ENCODE results near the gene ATP9B.

DNA sequence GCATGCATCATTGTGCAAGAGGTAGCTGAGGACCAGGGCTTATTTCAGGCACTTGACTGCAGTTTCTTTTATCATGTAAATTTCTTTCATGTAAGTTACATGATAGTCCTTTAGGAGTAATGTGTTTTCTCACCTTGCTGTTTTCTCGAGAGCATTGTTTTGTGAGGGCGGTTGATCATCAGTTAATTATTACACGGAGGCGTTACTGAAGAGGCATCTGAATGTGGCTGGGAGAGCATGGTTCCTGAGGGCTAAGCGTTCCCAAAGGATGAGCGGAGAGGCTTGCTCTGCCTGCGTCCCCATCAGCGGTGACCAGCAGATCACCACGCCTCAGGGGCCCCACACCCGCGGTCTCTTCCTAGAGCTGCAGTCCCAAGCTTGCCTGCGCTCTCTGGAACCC, 170.4 kb downstream of the ATP9B start:
- TF ChIP-seq, protein P1, sequence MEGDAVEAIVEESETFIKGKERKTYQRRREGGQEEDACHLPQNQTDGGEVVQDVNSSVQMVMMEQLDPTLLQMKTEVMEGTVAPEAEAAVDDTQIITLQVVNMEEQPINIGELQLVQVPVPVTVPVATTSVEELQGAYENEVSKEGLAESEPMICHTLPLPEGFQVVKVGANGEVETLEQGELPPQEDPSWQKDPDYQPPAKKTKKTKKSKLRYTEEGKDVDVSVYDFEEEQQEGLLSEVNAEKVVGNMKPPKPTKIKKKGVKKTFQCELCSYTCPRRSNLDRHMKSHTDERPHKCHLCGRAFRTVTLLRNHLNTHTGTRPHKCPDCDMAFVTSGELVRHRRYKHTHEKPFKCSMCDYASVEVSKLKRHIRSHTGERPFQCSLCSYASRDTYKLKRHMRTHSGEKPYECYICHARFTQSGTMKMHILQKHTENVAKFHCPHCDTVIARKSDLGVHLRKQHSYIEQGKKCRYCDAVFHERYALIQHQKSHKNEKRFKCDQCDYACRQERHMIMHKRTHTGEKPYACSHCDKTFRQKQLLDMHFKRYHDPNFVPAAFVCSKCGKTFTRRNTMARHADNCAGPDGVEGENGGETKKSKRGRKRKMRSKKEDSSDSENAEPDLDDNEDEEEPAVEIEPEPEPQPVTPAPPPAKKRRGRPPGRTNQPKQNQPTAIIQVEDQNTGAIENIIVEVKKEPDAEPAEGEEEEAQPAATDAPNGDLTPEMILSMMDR (IDR thresholded peaks at IDR 0.05), result no peak
- no peak for TF ChIP-seq POLR2A (IDR thresholded peaks at IDR 0.05; ENCODE audit: low read depth)
